Measurements from ENCODE around the gene NDUFAF7.
"Not testable (repeated sequence)": the region's sequence is repeated elsewhere in the genome, so short reads cannot be mapped to it uniquely, and the experiment has no call there.

Gene NDUFAF7

GRCh38 chr2:37203708-37204107, 27.8 kb upstream of the NDUFAF7 start:
- peaks cover 84% of the 10 kb centered on the region for H3K79me2 ChIP-seq (ENCODE audit: insufficient read depth, low read length)

GRCh38 chr2:37205071-37205661, 26.3 kb upstream of the NDUFAF7 start:
- ATAC-seq (ENCODE audit: insufficient read depth, low read depth); H3K27ac ChIP-seq (ENCODE audit: low read length); H4K20me1 ChIP-seq (ENCODE audit: insufficient read depth, low read length); DNase-seq; H2AFZ ChIP-seq (ENCODE audit: low read depth, low read length); H3K9me3 ChIP-seq (ENCODE audit: insufficient read depth, low read length, severe bottlenecking); H3K4me3 ChIP-seq (ENCODE audit: low read depth in 1 of 2, low read length in 2 of 2); H3K9ac ChIP-seq (ENCODE audit: low read depth, low read length); H3K4me1 ChIP-seq (ENCODE audit: insufficient read depth, low read length); H3K4me2 ChIP-seq (ENCODE audit: insufficient read depth, low read length); H3K27me3 ChIP-seq (ENCODE audit: insufficient read depth, low read length, poor library complexity): not testable (repeated sequence)
- H3K79me2 ChIP-seq (ENCODE audit: insufficient read depth, low read length) = peaks cover 75% of the 10 kb centered on the region
- peaks cover 98% of the 10 kb centered on the region for H3K36me3 ChIP-seq (ENCODE audit: insufficient read depth, low read length)

More at GRCh38 chr2:37203708-37204107, 27.8 kb upstream of the NDUFAF7 start:
- peaks cover 7% of the 10 kb centered on the region; the same call in 1 of the 2 replicates for H4K20me1 ChIP-seq (ENCODE audit: insufficient read depth, low read length)
- H3K4me2 ChIP-seq (ENCODE audit: insufficient read depth, low read length) = no peak overlapping the region
- no peak for DNase-seq
- TF ChIP-seq EZH2 (IDR thresholded peaks at IDR 0.05; ENCODE audit: borderline replicate concordance, low read depth, low read length, severe bottlenecking) (no peak), CTCF (IDR thresholded peaks at IDR 0.05; ENCODE audit: borderline replicate concordance, extremely low read depth, low read length, poor library complexity, severe bottlenecking) (no peak)
- H3K36me3 ChIP-seq (ENCODE audit: insufficient read depth, low read length) = peaks cover 92% of the 10 kb centered on the region
- no peak overlapping the region for H3K4me3 ChIP-seq (ENCODE audit: low read depth in 1 of 2, low read length in 2 of 2)
- no peak for ATAC-seq (ENCODE audit: insufficient read depth, low read depth)
- H3K9ac ChIP-seq (ENCODE audit: low read depth, low read length) = no peak overlapping the region
- H3K9me3 ChIP-seq (ENCODE audit: insufficient read depth, low read length, severe bottlenecking) = peaks cover 6% of the 10 kb centered on the region
- peaks cover 7% of the 10 kb centered on the region; the same call in 1 of the 2 replicates for H3K4me1 ChIP-seq (ENCODE audit: insufficient read depth, low read length)
- no peak overlapping the region for H3K27ac ChIP-seq (ENCODE audit: low read length)
- H2AFZ ChIP-seq (ENCODE audit: low read depth, low read length) = no peak overlapping the region
- H3K27me3 ChIP-seq (ENCODE audit: insufficient read depth, low read length, poor library complexity) = no peaks in the 10 kb centered on the region

- Histone ChIP-seq H3K4me1 (ENCODE audit: insufficient read depth, low read length) (peaks cover 5% of the 10 kb centered on the region; the same call in 1 of the 2 replicates), H2AFZ (ENCODE audit: low read depth, low read length) (no peak overlapping the region), H3K4me3 (ENCODE audit: low read depth in 1 of 2, low read length in 2 of 2) (no peak overlapping the region), H3K9me3 (ENCODE audit: insufficient read depth, low read length, severe bottlenecking) (peaks cover 6% of the 10 kb centered on the region), H3K4me2 (ENCODE audit: insufficient read depth, low read length) (no peak overlapping the region), H3K79me2 (ENCODE audit: insufficient read depth, low read length) (peaks cover 68% of the 10 kb centered on the region), H3K27me3 (ENCODE audit: insufficient read depth, low read length, poor library complexity) (no peaks in the 10 kb centered on the region), H3K27ac (ENCODE audit: low read length) (no peak overlapping the region), H3K36me3 (ENCODE audit: insufficient read depth, low read length) (peaks cover 98% of the 10 kb centered on the region), H4K20me1 (ENCODE audit: insufficient read depth, low read length) (0 out of 2 replicates have a peak, but pooled peaks cover 4% of the 10 kb centered on the region), H3K9ac (ENCODE audit: low read depth, low read length) (no peak overlapping the region)
- TF ChIP-seq EZH2 (IDR thresholded peaks at IDR 0.05; ENCODE audit: borderline replicate concordance, low read depth, low read length, severe bottlenecking) (no peak), CTCF (IDR thresholded peaks at IDR 0.05; ENCODE audit: borderline replicate concordance, extremely low read depth, low read length, poor library complexity, severe bottlenecking) (no peak)
- DNase-seq = no peak
- ATAC-seq (ENCODE audit: insufficient read depth, low read depth) = no peak
These were observed 25.6 kb upstream of the NDUFAF7 start for GRCh38 chr2:37205689-37206341.

- H4K20me1 ChIP-seq (ENCODE audit: insufficient read depth, low read length); H2AFZ ChIP-seq (ENCODE audit: low read depth, low read length); H3K9me3 ChIP-seq (ENCODE audit: insufficient read depth, low read length, severe bottlenecking); H3K27me3 ChIP-seq (ENCODE audit: insufficient read depth, low read length, poor library complexity); DNase-seq; H3K4me3 ChIP-seq (ENCODE audit: low read depth in 1 of 2, low read length in 2 of 2); ATAC-seq (ENCODE audit: insufficient read depth, low read depth); H3K27ac ChIP-seq (ENCODE audit: low read length); H3K4me1 ChIP-seq (ENCODE audit: insufficient read depth, low read length); H3K9ac ChIP-seq (ENCODE audit: low read depth, low read length); H3K4me2 ChIP-seq (ENCODE audit: insufficient read depth, low read length): not testable (repeated sequence)
- peaks cover 98% of the 10 kb centered on the region for H3K36me3 ChIP-seq (ENCODE audit: insufficient read depth, low read length)
- peaks cover 65% of the 10 kb centered on the region for H3K79me2 ChIP-seq (ENCODE audit: insufficient read depth, low read length)
These were observed 24.7 kb upstream of the NDUFAF7 start for GRCh38 chr2:37206760-37207159.
